Activated CD8-positive, alpha-beta memory T cell treated with anti-CD3 and anti-CD28 coated beads, Interleukin-2, amount 10 ng/mL, durations not matched to agents 7 days and 5 days (primary cell): ENCODE results near the gene PHKG1. TPM values are rescaled to one million over a fixed set of nuclear protein-coding genes. Genes with fewer than 3 reads are reported as not detected.
"Not testable (repeated sequence)": the region's sequence is repeated elsewhere in the genome, so short reads cannot be mapped to it uniquely, and the experiment has no call there.

Experiments
- ATAC-seq: fragments of 150-1000 bp; cut with Tn5 transposase; one replicate; pipeline ENCODE4 v1.10.0; 2021; ENCODE audit warnings: moderate library complexity
- CTCF ChIA-PET: fragments of 350-600 bp; sonication (Branson Sonifier 250); formaldehyde crosslinking; loops from one replicate; lab custom pipeline; 2021; ENCODE audit warnings: antibody characterized with exemption; lab: Charles Lee
- DNase-seq: peaks from one replicate; pipeline ENCODE4 v3.0.0-alpha.2; 2020
- H3K27ac Mint-ChIP-seq: one replicate; pipeline ENCODE4 v1.8.0; 2021; ENCODE audit warnings: mild to moderate bottlenecking, mixed read lengths
- H3K27me3 Mint-ChIP-seq: one replicate; pipeline ENCODE4 v1.8.0; 2021; ENCODE audit warnings: mixed read lengths
- H3K36me3 Mint-ChIP-seq: one replicate; pipeline ENCODE4 v1.8.0; 2021; ENCODE audit warnings: mild to moderate bottlenecking, mixed read lengths
- H3K4me1 Mint-ChIP-seq: one replicate; pipeline ENCODE4 v1.8.0; 2021; ENCODE audit warnings: mixed read lengths
- H3K4me3 Mint-ChIP-seq: one replicate; pipeline ENCODE4 v1.8.0; 2021; ENCODE audit warnings: mild to moderate bottlenecking, moderate library complexity, mixed read lengths
- H3K9me3 Mint-ChIP-seq: one replicate; pipeline ENCODE4 v1.8.0; 2022; ENCODE audit warnings: low read depth, mixed read lengths
- total RNA-seq, 2 experiments: library from RNA; stranded (reverse); gene quantifications; one replicate each; pipeline ENCODE4 v1.2.3, GENCODE V29; 2021

Gene PHKG1
- total RNA-seq, 2 experiments from 2014 or later: 1.8 to 2.5 TPM

GRCh38 chr7:56104138-56104537 is 11.4 kb upstream of the PHKG1 start:
- CTCF ChIA-PET: interaction anchor here (2.0 kb wide), 1 partner anchor 30 kb away, joined by 6 read pairs; no protein-coding TSS in a partner anchor
- not testable (repeated sequence) for H3K4me3 Mint-ChIP-seq, H3K27me3 Mint-ChIP-seq, DNase-seq, ATAC-seq, H3K9me3 Mint-ChIP-seq, H3K27ac Mint-ChIP-seq
- Mint-ChIP-seq H3K4me1 (peaks cover 29% of the 10 kb centered on the region), H3K36me3 (peaks cover 48% of the 10 kb centered on the region)

GRCh38 chr7:56099653-56100052 is 6.9 kb upstream of the PHKG1 start:
- no peak overlapping the region for H3K4me3 Mint-ChIP-seq
- CTCF ChIA-PET: no interaction called here
- H3K4me1 Mint-ChIP-seq: peaks cover 13% of the 10 kb centered on the region
- no peak overlapping the region for H3K27ac Mint-ChIP-seq
- ATAC-seq: no peak
- no peaks in the 10 kb centered on the region for H3K27me3 Mint-ChIP-seq
- H3K9me3 Mint-ChIP-seq: no peaks in the 10 kb centered on the region
- DNase-seq: no peak
- peaks cover 37% of the 10 kb centered on the region for H3K36me3 Mint-ChIP-seq

DNA sequence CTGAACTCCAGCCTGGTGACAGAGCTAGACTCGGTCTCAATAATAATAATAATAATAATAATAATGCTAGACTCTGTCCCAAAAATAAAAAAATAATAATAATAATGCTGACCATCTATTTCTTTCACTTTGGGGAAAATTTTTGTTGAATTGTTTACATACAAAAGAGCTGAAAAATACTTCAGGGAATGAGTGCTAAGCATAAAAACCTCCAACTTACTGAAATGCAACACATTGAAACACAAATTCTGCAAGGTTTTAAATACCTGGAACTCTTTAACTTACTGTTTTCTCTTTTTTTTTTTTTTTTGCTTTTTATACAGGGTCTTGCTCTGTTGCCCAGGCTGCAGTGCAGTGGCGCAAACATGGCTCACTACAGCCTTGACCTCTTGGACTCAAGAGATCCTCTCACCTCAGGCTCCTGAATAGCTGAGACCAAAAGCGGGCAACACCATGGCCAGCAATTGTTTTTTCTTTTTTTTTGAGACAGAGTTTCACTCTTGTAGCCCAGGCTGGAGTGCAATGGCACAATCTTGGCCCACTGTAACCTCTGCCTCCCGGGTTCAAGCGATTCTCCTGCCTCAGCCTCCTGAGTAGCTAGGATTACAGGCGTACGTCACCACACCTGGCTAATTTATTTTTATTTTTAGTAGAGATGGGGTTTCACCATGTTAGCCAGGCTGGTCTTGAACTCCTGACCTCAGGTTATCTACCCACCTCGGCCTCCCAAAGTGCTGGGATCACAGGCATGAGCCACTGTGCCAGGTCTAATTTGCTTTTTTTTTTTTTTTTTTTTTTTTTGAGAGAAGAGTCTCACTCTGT is 5.6 kb upstream of the PHKG1 start:
- H3K9me3 Mint-ChIP-seq, ATAC-seq, H3K27ac Mint-ChIP-seq, DNase-seq, CTCF ChIA-PET, H3K27me3 Mint-ChIP-seq, H3K4me3 Mint-ChIP-seq, H3K4me1 Mint-ChIP-seq: not testable (repeated sequence)
- H3K36me3 Mint-ChIP-seq: peaks cover 30% of the 10 kb centered on the region

DNA sequence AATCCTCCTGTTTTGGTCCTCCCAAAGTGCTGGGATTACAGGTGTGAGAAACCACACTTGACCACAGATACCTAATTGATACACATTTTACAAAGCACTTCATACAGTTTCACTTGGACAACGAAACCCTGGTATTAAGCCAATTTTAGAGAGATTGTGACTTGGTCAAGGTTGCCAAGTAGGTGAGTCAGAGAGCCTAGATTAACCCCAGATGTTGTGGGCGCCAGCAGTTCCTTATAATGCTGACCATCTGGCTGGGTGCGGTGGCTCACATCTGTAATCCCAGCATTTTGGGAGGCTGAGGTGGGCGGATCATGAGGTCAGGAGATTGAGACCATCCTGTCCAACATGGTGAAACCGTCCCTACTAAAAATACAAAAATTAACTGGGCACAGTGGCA is 4.9 kb upstream of the PHKG1 start:
- CTCF ChIA-PET: no interaction called here
- Mint-ChIP-seq H3K36me3 (peaks cover 27% of the 10 kb centered on the region), H3K4me1 (peaks cover 7% of the 10 kb centered on the region), H3K9me3 (no peaks in the 10 kb centered on the region), H3K4me3 (no peak overlapping the region), H3K27ac (no peak overlapping the region), H3K27me3 (no peaks in the 10 kb centered on the region)
- DNase-seq: no peak
- ATAC-seq: no peak

DNA sequence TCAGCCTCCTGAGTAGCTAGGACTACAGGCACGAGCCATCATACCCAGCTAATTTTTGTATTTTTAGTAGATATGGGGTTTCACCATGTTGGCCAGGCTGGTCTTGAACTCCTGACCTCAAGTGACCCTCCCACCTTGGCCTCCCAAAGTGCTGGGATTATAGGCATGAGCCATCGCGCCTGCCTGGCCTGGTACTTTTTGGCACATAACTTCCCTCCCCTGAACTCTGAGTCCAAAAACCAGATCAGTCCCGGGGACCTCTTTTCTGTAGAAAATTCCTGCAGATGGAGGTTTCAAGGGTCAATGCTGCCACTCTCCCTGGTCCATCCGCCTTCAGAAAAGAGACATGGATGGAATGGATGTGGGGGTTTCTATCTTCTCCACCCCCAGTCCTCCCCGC is 364 bp downstream of the PHKG1 start:
- not testable (repeated sequence) for H3K4me1 Mint-ChIP-seq, DNase-seq, ATAC-seq, H3K36me3 Mint-ChIP-seq, H3K27ac Mint-ChIP-seq, H3K4me3 Mint-ChIP-seq, H3K9me3 Mint-ChIP-seq, H3K27me3 Mint-ChIP-seq
- CTCF ChIA-PET: interaction anchor here (1.0 to 2.1 kb wide), 2 partner anchors 18 to 41 kb away, joined by 3 to 4 read pairs; partner anchors contain the start of genes CCT6A and PSPH

- Mint-ChIP-seq H3K36me3 (peaks cover 7% of the 10 kb centered on the region), H3K9me3 (no peaks in the 10 kb centered on the region), H3K4me1 (peaks cover 3% of the 10 kb centered on the region), H3K27me3 (no peaks in the 10 kb centered on the region), H3K27ac (no peak overlapping the region), H3K4me3 (no peak overlapping the region)
- ATAC-seq (no peak), DNase-seq (no peak)
- CTCF ChIA-PET: interaction anchor here (1.0 to 2.1 kb wide), 2 partner anchors 18 to 40 kb away, joined by 3 to 4 read pairs; partner anchors contain the start of genes CCT6A and PSPH
These were observed 1.2 kb downstream of the PHKG1 start for GRCh38 chr7:56091591-56091990.

- ATAC-seq (no peak), DNase-seq (no peak)
- no peak overlapping the region for H3K27ac Mint-ChIP-seq
- H3K9me3 Mint-ChIP-seq: no peaks in the 10 kb centered on the region
- CTCF ChIA-PET: interaction anchor here (0.7 kb wide), 1 partner anchor 48 kb away, joined by 3 read pairs; no protein-coding TSS in a partner anchor
- H3K27me3 Mint-ChIP-seq: no peaks in the 10 kb centered on the region
- no peaks in the 10 kb centered on the region for H3K4me1 Mint-ChIP-seq
- peaks cover 3% of the 10 kb centered on the region for H3K36me3 Mint-ChIP-seq
- no peak overlapping the region for H3K4me3 Mint-ChIP-seq
These were observed 5.3 kb downstream of the PHKG1 start for GRCh38 chr7:56087445-56087844.

DNA sequence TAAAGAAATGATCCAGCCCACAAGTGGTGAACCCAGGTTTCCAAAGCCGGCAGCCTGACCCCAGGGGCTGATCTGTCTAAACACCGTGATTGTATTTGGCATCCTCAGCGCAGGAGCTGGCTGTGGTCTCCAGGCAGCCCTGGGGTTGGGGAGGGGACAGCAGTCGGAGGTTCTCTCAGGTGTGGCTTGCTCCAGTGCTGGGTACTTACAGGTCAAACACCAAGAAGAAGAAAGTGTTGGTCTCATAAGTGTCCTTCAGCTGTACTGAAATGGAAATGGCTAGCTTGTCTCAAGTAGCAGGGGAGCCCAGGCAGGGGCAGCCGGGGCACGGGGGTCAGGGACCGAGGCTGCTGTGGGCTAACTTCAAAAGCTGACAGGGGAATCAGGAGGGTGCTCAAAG is 6.0 kb downstream of the PHKG1 start:
- Mint-ChIP-seq H3K27ac (no peak overlapping the region), H3K9me3 (no peaks in the 10 kb centered on the region), H3K36me3 (peaks cover 3% of the 10 kb centered on the region), H3K4me3 (no peak overlapping the region), H3K27me3 (no peaks in the 10 kb centered on the region), H3K4me1 (no peaks in the 10 kb centered on the region)
- CTCF ChIA-PET: no interaction called here
- no peak for ATAC-seq
- no peak for DNase-seq

GRCh38 chr7:56083150-56083785 is 9.5 kb downstream of the PHKG1 start:
- peaks cover 1% of the 10 kb centered on the region for H3K36me3 Mint-ChIP-seq
- no peak for ATAC-seq
- H3K9me3 Mint-ChIP-seq: no peaks in the 10 kb centered on the region
- CTCF ChIA-PET: interaction anchor here (1.0 to 2.3 kb wide), 2 partner anchors 9 to 15 kb away, joined by 3 to 10 read pairs; no protein-coding TSS in a partner anchor
- no peak overlapping the region for H3K27ac Mint-ChIP-seq
- H3K4me1 Mint-ChIP-seq: no peaks in the 10 kb centered on the region
- no peak overlapping the region for H3K4me3 Mint-ChIP-seq
- H3K27me3 Mint-ChIP-seq: no peaks in the 10 kb centered on the region
- no peak for DNase-seq

- Mint-ChIP-seq H3K27ac (no peak overlapping the region), H3K36me3 (peaks cover under 1% of the 10 kb centered on the region), H3K9me3 (no peaks in the 10 kb centered on the region), H3K4me1 (no peaks in the 10 kb centered on the region), H3K4me3 (no peak overlapping the region), H3K27me3 (no peaks in the 10 kb centered on the region)
- DNase-seq: no peak
- no peak for ATAC-seq
- CTCF ChIA-PET: no interaction called here
These were observed 11.0 kb downstream of the PHKG1 start for GRCh38 chr7:56081626-56082340.

DNA sequence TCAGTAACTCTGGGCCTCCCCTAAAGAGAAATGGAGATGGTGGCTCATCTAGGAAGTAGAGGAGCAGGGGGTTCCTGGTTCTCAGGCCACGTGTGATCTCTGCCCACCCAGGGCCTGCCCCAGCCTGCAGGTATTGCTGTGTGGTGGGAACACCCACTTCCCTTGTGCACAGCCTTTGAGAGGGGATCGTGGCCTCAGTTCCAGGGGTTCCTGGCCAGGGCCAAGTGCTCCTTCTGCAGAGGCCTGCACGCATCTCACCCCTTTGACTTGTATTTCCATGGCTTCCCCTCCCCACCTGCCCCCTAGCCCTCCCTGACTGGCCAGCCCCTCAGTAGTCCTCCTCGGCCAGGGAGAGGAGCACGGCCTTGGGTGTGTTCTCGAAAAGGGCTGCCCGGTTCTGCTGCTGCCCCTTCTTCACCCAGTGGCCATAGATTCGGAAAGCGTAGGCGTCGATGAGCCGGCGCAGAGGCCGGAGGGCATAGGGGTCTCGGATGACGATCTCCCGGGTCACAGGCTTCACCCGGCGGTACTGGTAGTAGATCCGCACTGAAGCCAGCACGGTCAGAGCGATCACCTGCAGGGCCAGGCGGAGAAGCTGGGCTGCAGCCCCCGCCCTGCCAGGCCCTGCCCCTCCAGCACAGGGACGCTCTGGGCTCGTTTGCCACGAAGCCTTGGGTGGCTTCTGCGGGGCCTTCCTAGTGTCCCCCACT is 11.9 kb downstream of the PHKG1 start:
- ATAC-seq, H3K27ac Mint-ChIP-seq, H3K27me3 Mint-ChIP-seq, CTCF ChIA-PET, H3K9me3 Mint-ChIP-seq, H3K36me3 Mint-ChIP-seq, H3K4me3 Mint-ChIP-seq, DNase-seq, H3K4me1 Mint-ChIP-seq: not testable (repeated sequence)

- Mint-ChIP-seq H3K4me1 (no peaks in the 10 kb centered on the region), H3K36me3 (peaks cover 5% of the 10 kb centered on the region)
- CTCF ChIA-PET: interaction anchor here (1.0 kb wide), 1 partner anchor 78 kb away, joined by 4 read pairs; no protein-coding TSS in a partner anchor
These were observed 13.1 kb downstream of the PHKG1 start for GRCh38 chr7:56079450-56080185.

More at GRCh38 chr7:56079450-56080185, 13.1 kb downstream of the PHKG1 start:
- no peak for DNase-seq
- H3K27ac Mint-ChIP-seq: no peak overlapping the region
- H3K4me3 Mint-ChIP-seq: no peak overlapping the region
- no peak for ATAC-seq
- no peaks in the 10 kb centered on the region for H3K9me3 Mint-ChIP-seq
- H3K27me3 Mint-ChIP-seq: no peaks in the 10 kb centered on the region
